HepG2 (cell line): ENCODE results near the gene PIGW. TPM values are rescaled to one million over a fixed set of nuclear protein-coding genes. Genes with fewer than 3 reads are reported as not detected.

Experiments used
- AKNA ChIP-seq: sonication (generic); formaldehyde crosslinking; IDR thresholded peaks from 2 replicates; pipeline ENCODE4 v1.4.0; 2020; ENCODE audit warnings: missing genetic modification reagents, borderline replicate concordance
- BHLHE40 ChIP-seq: IDR thresholded peaks from 2 replicates; pipeline ENCODE4 v1.6.1; 2011; ENCODE audit warnings: low read length, improper control_type of control experiment
- BORCS8-MEF2B ChIP-seq: sonication (generic); formaldehyde crosslinking; IDR thresholded peaks from 2 replicates; pipeline ENCODE4 v1.8.0; 2022; ENCODE audit warnings: mild to moderate bottlenecking, missing genetic modification reagents
- CEBPB ChIP-seq: IDR thresholded peaks from 2 replicates; pipeline ENCODE4 v1.6.1; 2011; ENCODE audit warnings: low read depth, low read length, improper control_type of control experiment, borderline replicate concordance
- GMEB2 ChIP-seq: IDR thresholded peaks from 2 replicates; pipeline ENCODE4 v1.6.1; 2016; ENCODE audit warnings: missing biosample characterization, missing genetic modification reagents, low read depth
- HMGXB4 ChIP-seq, 2 experiments: sonication (generic) in 1 of 2; formaldehyde crosslinking in 1 of 2; IDR thresholded peaks; 2 replicates each; pipeline versions ENCODE4 v1.4.0 to v1.6.1; 2018 to 2020; ENCODE audit warnings: missing genetic modification reagents in 2 of 2, borderline replicate concordance in 1 of 2, low read depth in 1 of 2, mild to moderate bottlenecking in 1 of 2, missing biosample characterization in 1 of 2
- JUN ChIP-seq: sonication (generic); formaldehyde crosslinking; IDR thresholded peaks from 2 replicates; pipeline ENCODE4 v1.4.0; 2020; ENCODE audit warnings: mild to moderate bottlenecking, missing genetic modification reagents
- MNT ChIP-seq: fragments of 450-650 bp; IDR thresholded peaks from 2 replicates; pipeline ENCODE4 v1.6.1; 2016
- NFATC3 ChIP-seq: sonication (generic); formaldehyde crosslinking; IDR thresholded peaks from 2 replicates; pipeline ENCODE4 v1.5.1; 2020; ENCODE audit warnings: mild to moderate bottlenecking, missing genetic modification reagents
- SATB2 ChIP-seq: sonication (generic); formaldehyde crosslinking; IDR thresholded peaks from 2 replicates; pipeline ENCODE4 v1.5.0; 2020; ENCODE audit warnings: missing genetic modification reagents
- TFE3 ChIP-seq: IDR thresholded peaks from 2 replicates; pipeline ENCODE4 v1.6.1; 2016
- ZNF253 ChIP-seq: sonication (generic); formaldehyde crosslinking; IDR thresholded peaks from 2 replicates; pipeline ENCODE4 v1.8.0; 2022; ENCODE audit warnings: mild to moderate bottlenecking, missing genetic modification reagents, borderline replicate concordance
- ZNF446 ChIP-seq: sonication (generic); formaldehyde crosslinking; IDR thresholded peaks from 2 replicates; pipeline ENCODE4 v1.5.0; 2020; ENCODE audit warnings: mild to moderate bottlenecking, missing genetic modification reagents
- ZNF678 ChIP-seq: sonication (generic); formaldehyde crosslinking; IDR thresholded peaks from 2 replicates; pipeline ENCODE4 v1.4.0; 2020; ENCODE audit warnings: mild to moderate bottlenecking, missing genetic modification reagents
- ZNF761 ChIP-seq: sonication (generic); formaldehyde crosslinking; conservative IDR thresholded peaks from 2 replicates; pipeline ENCODE4 v1.4.0; 2020; ENCODE audit warnings: mild to moderate bottlenecking, missing genetic modification reagents
- ZNF773 ChIP-seq: sonication (generic); formaldehyde crosslinking; IDR thresholded peaks from 2 replicates; pipeline ENCODE4 v1.4.0; 2020; ENCODE audit warnings: missing genetic modification reagents, borderline replicate concordance
- polyA plus RNA-seq, 8 experiments: library from polyadenylated mRNA; depleted of rRNA in 3 of 8; stranded (reverse) in 7 of 8; unstranded in 1 of 8; fragments of >200 nt; fragmentation: Illumina TruSeq in 4 of 8; extraction: Trizol in 4 of 8; gene quantifications; 2 replicates each; pipeline versions ENCODE4 v1.2.1 to v1.2.3, GENCODE V29; 2011 to 2016; ENCODE audit warnings: low read depth in 4 of 8, missing spikeins in 1 of 8, mixed read lengths in 1 of 8; ENCODE audit not compliant: insufficient read depth in 1 of 8
- total RNA-seq, 5 experiments: library from RNA; depleted of rRNA; stranded (reverse); fragments of >200 nt; fragmentation: Illumina TruSeq; extraction: Trizol; gene quantifications; 2 replicates each; pipeline ENCODE4 v1.2.3, GENCODE V29; 2016; ENCODE audit warnings: low read depth in 1 of 5

Gene PIGW
- total and polyA plus RNA-seq, 2 of the 13 experiments (the other 11 are each of a cell fraction or from before 2014, with no cell fraction given) = 9.0 to 24.0 TPM

- peak; percentile 57; the same call in 1 of the 2 replicates for TF ChIP-seq AKNA (CRISPR knock-in tag)
- TF ChIP-seq GMEB2 = no peak
- peak; percentile 60; the same call in 1 of the 2 replicates for TF ChIP-seq ZNF773 (CRISPR knock-in tag)
- 0 out of 2 replicates have a peak, but pooled peaks have one; percentile 70 for TF ChIP-seq SATB2 (CRISPR knock-in tag)
- peak in 1 of 2 experiments; percentile 75 for TF ChIP-seq HMGXB4 (CRISPR knock-in tag; IDR thresholded peaks at IDR 0.05; ENCODE audit: borderline replicate concordance in 1 of 2, low read depth in 1 of 2)
- TF ChIP-seq TFE3 (CRISPR knock-in tag) = peak; percentile 67; the same call in 1 of the 2 replicates
- peak; percentile 77 for TF ChIP-seq MNT
- peak; percentile 48 for TF ChIP-seq BORCS8-MEF2B (CRISPR knock-in tag)
- TF ChIP-seq ZNF253 (CRISPR knock-in tag) = peak; percentile 58; the same call in 1 of the 2 replicates
- TF ChIP-seq ZNF446 (CRISPR knock-in tag) = no peak
- TF ChIP-seq ZNF678 (CRISPR knock-in tag) = no peak; the same call in 1 of the 2 replicates
- no peak for TF ChIP-seq CEBPB
- TF ChIP-seq BHLHE40 = peak; percentile 84
- no peak for TF ChIP-seq NFATC3 (CRISPR knock-in tag)
- peak; percentile 50; the same call in 1 of the 2 replicates for TF ChIP-seq ZNF761
- 0 out of 2 replicates have a peak, but pooled peaks have one; percentile 35 for TF ChIP-seq JUN
These were observed at the start of gene PIGW, which contains the start of gene MYO19 (continued) for GRCh38 chr17:36534840-36535668.
